ENCODE results near the gene ZNF660.
"Not testable (repeated sequence)": the region's sequence is repeated elsewhere in the genome, so short reads cannot be mapped to it uniquely, and the experiment has no call there.

ZNF660 gene

GRCh38 chr3:44577354-44577952 is 7.3 kb upstream of the ZNF660 start:
- H3K9ac ChIP-seq (ENCODE audit: low read depth, low read length); H3K27me3 ChIP-seq (ENCODE audit: control insufficient read depth, insufficient read depth, low read length); H3K4me3 ChIP-seq (ENCODE audit: low read length); H3K4me2 ChIP-seq (ENCODE audit: low read length); H3K4me1 ChIP-seq (ENCODE audit: control insufficient read depth, insufficient read depth, low read length); H3K9me3 ChIP-seq (replicated peaks; ENCODE audit: low read length); H3K36me3 ChIP-seq (ENCODE audit: insufficient read depth, low read length): not testable (repeated sequence)

- H3K4me2 ChIP-seq (ENCODE audit: low read length); H3K36me3 ChIP-seq (ENCODE audit: insufficient read depth, low read length); H3K27me3 ChIP-seq (ENCODE audit: control insufficient read depth, insufficient read depth, low read length); H3K9ac ChIP-seq (ENCODE audit: low read depth, low read length); H3K9me3 ChIP-seq (replicated peaks; ENCODE audit: low read length); H3K4me3 ChIP-seq (ENCODE audit: low read length); H3K4me1 ChIP-seq (ENCODE audit: control insufficient read depth, insufficient read depth, low read length): not testable (repeated sequence)
Observed at GRCh38 chr3:44578316-44578715, 6.4 kb upstream of the ZNF660 start.

DNA sequence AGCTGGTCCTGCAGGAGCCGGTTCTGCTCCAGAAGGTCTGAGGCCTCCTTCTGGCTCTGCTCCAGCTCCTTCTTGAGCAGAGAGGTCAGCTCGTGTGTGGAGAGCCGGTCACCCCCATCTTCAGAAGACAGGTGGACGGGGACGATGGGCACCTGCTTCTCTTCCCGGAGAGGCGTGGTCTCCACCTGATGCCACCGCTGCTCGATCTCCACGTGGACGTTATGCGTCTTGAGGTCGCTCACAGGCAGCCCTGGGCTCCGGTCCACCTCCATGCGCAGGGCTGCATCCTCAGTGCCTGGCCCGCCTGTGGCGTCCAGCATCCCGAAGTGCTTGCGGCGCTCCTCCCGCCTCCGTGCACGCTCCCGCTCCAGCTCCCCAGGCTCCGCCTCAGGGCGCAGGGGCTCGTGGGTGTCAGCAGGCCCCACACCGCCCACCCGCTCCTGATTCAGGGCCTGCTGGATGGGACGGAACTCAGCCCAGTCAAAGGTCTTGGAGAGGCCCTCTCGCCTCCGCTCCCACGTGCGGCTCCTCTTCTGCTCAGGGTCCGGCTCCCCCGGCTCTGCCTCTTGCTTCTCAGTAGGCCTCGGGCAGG is 5.7 kb upstream of the ZNF660 start:
- not testable (repeated sequence) for H3K36me3 ChIP-seq (ENCODE audit: insufficient read depth, low read length); H3K4me3 ChIP-seq (ENCODE audit: low read length); H3K4me2 ChIP-seq (ENCODE audit: low read length); H3K4me1 ChIP-seq (ENCODE audit: control insufficient read depth, insufficient read depth, low read length); H3K9ac ChIP-seq (ENCODE audit: low read depth, low read length); H3K9me3 ChIP-seq (replicated peaks; ENCODE audit: low read length); H3K27me3 ChIP-seq (ENCODE audit: control insufficient read depth, insufficient read depth, low read length)

DNA sequence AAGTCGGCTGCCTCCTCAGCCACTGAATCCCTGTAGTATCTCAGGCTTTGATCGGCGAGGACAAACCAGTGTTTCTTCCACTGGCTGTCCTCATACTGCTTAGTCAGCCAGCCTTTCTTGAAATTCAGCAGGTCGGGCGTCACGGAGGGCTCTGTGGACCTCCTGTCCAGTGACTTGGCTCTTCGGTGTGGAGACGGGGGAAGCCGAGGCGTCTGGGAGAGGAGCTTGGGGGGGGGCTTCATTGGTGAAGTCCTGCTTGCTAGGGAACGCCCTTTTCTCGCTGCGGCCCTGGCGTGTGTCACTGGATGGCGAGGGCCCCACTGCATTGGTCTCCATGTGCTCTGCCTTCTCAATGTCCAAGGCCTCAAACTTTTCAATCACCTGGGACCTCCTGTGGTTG is 5.0 kb upstream of the ZNF660 start:
- H3K36me3 ChIP-seq (ENCODE audit: insufficient read depth, low read length); H3K4me3 ChIP-seq (ENCODE audit: low read length); H3K9ac ChIP-seq (ENCODE audit: low read depth, low read length); H3K4me2 ChIP-seq (ENCODE audit: low read length); H3K27me3 ChIP-seq (ENCODE audit: control insufficient read depth, insufficient read depth, low read length); H3K9me3 ChIP-seq (replicated peaks; ENCODE audit: low read length); H3K4me1 ChIP-seq (ENCODE audit: control insufficient read depth, insufficient read depth, low read length): not testable (repeated sequence)

GRCh38 chr3:44580971-44581370 is 3.8 kb upstream of the ZNF660 start:
- not testable (repeated sequence) for H3K4me2 ChIP-seq (ENCODE audit: low read length); H3K36me3 ChIP-seq (ENCODE audit: insufficient read depth, low read length); H3K9me3 ChIP-seq (replicated peaks; ENCODE audit: low read length); H3K9ac ChIP-seq (ENCODE audit: low read depth, low read length); H3K4me3 ChIP-seq (ENCODE audit: low read length); H3K27me3 ChIP-seq (ENCODE audit: control insufficient read depth, insufficient read depth, low read length)
- H3K4me1 ChIP-seq (ENCODE audit: control insufficient read depth, insufficient read depth, low read length), result peaks cover 17% of the 10 kb centered on the region

- no peaks in the 10 kb centered on the region for H3K27me3 ChIP-seq (ENCODE audit: control insufficient read depth, insufficient read depth, low read length)
- H3K4me1 ChIP-seq (ENCODE audit: control insufficient read depth, insufficient read depth, low read length), result no peaks in the 10 kb centered on the region
- H3K36me3 ChIP-seq (ENCODE audit: insufficient read depth, low read length), result peaks cover 15% of the 10 kb centered on the region
- H3K9me3 ChIP-seq (replicated peaks; ENCODE audit: low read length), result peaks cover 21% of the 10 kb centered on the region
- H3K4me2 ChIP-seq (ENCODE audit: low read length), result no peak overlapping the region
- H3K9ac ChIP-seq (ENCODE audit: low read depth, low read length), result no peak overlapping the region
- H3K4me3 ChIP-seq (ENCODE audit: low read length), result no peak overlapping the region
Observed at GRCh38 chr3:44596621-44597020, 11.9 kb downstream of the ZNF660 start.

DNA sequence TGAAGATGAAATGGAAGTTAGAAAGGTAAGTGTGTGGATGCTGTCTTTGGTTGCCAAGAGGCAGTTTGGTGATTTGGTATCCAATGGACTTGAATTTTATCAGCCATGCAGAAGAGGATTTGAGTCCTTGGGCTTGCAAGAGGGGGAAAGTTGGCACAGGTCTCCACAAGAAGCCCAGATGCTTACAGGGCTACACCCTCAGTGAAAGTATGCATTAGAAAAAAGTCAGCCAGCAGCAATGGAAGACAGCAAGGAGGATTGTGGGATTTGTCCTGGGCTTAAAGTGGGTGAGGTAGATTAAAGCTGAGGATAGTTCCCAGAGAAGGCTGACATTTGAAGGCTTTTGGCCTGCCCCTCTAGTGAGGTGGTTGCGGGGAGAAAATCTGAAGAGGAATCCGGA is 17.0 kb downstream of the ZNF660 start:
- Histone ChIP-seq H3K36me3 (ENCODE audit: insufficient read depth, low read length) (no peaks in the 10 kb centered on the region), H3K4me2 (ENCODE audit: low read length) (no peak overlapping the region), H3K9me3 (replicated peaks; ENCODE audit: low read length) (no peaks in the 10 kb centered on the region), H3K4me1 (ENCODE audit: control insufficient read depth, insufficient read depth, low read length) (no peaks in the 10 kb centered on the region), H3K4me3 (ENCODE audit: low read length) (no peak overlapping the region), H3K27me3 (ENCODE audit: control insufficient read depth, insufficient read depth, low read length) (no peaks in the 10 kb centered on the region), H3K9ac (ENCODE audit: low read depth, low read length) (no peak overlapping the region)

GRCh38 chr3:44612678-44613077 is 27.9 kb downstream of the ZNF660 start:
- H3K9ac ChIP-seq (ENCODE audit: low read depth, low read length), result no peak overlapping the region
- H3K4me2 ChIP-seq (ENCODE audit: low read length), result no peak overlapping the region
- H3K36me3 ChIP-seq (ENCODE audit: insufficient read depth, low read length), result no peaks in the 10 kb centered on the region
- peaks cover 2% of the 10 kb centered on the region for H3K4me1 ChIP-seq (ENCODE audit: control insufficient read depth, insufficient read depth, low read length)
- no peaks in the 10 kb centered on the region for H3K27me3 ChIP-seq (ENCODE audit: control insufficient read depth, insufficient read depth, low read length)
- no peak overlapping the region for H3K4me3 ChIP-seq (ENCODE audit: low read length)
- H3K9me3 ChIP-seq (replicated peaks; ENCODE audit: low read length), result peaks cover 3% of the 10 kb centered on the region

- peaks cover 13% of the 10 kb centered on the region for H3K4me1 ChIP-seq (ENCODE audit: control insufficient read depth, insufficient read depth, low read length)
- peak within 1 kb of the TSS; percentile 76 for H3K4me3 ChIP-seq (ENCODE audit: low read length)
- H3K36me3 ChIP-seq (ENCODE audit: insufficient read depth, low read length), result peaks cover 16% of the 10 kb centered on the region
- no peaks in the 10 kb centered on the region for H3K27me3 ChIP-seq (ENCODE audit: control insufficient read depth, insufficient read depth, low read length)
- H3K4me2 ChIP-seq (ENCODE audit: low read length), result peak within 1 kb of the TSS; percentile 83
- H3K9me3 ChIP-seq (replicated peaks; ENCODE audit: low read length), result no peaks in the 10 kb centered on the region
- peak within 1 kb of the TSS; percentile 86 for H3K9ac ChIP-seq (ENCODE audit: low read depth, low read length)
Observed at GRCh38 chr3:44624749-44625480, 40.2 kb downstream of the ZNF660 start, which contains the start of gene ZNF197. TSS of gene ZNF197 (plus strand) at chr3:44625036. CDS start at chr3:44629155, 4,119 bp downstream.

DNA sequence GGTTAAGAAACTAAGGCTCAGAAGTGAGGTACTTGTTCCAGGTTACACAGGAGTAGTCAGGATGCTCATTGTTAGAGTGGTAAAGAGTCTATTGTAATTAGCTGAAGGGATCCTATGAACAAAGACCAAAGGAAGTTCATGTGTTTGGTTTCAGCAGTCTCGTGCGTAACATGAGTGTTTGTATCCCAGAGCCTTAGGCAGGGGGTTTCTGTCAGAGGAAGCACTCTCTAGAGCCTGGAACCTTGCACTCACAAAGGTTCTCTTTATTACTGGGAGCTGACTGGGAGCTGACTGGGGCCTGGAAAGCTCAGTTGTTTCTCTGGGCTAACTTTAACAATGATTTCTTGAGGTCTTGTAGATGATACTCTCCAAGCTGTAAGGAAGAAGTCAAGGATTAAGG is 44.0 kb downstream of the ZNF660 start:
- Histone ChIP-seq H3K36me3 (ENCODE audit: insufficient read depth, low read length) (peaks cover 38% of the 10 kb centered on the region), H3K9ac (ENCODE audit: low read depth, low read length) (no peak overlapping the region), H3K4me2 (ENCODE audit: low read length) (no peak overlapping the region), H3K9me3 (replicated peaks; ENCODE audit: low read length) (no peaks in the 10 kb centered on the region), H3K4me1 (ENCODE audit: control insufficient read depth, insufficient read depth, low read length) (peaks cover 13% of the 10 kb centered on the region), H3K27me3 (ENCODE audit: control insufficient read depth, insufficient read depth, low read length) (no peaks in the 10 kb centered on the region), H3K4me3 (ENCODE audit: low read length) (no peak overlapping the region)

GRCh38 chr3:44632193-44632592 is 47.4 kb downstream of the ZNF660 start:
- H3K4me3 ChIP-seq (ENCODE audit: low read length), result no peak overlapping the region
- H3K4me2 ChIP-seq (ENCODE audit: low read length), result no peak overlapping the region
- H3K27me3 ChIP-seq (ENCODE audit: control insufficient read depth, insufficient read depth, low read length), result no peaks in the 10 kb centered on the region
- peaks cover 56% of the 10 kb centered on the region for H3K36me3 ChIP-seq (ENCODE audit: insufficient read depth, low read length)
- no peak overlapping the region for H3K9ac ChIP-seq (ENCODE audit: low read depth, low read length)
- no peaks in the 10 kb centered on the region for H3K4me1 ChIP-seq (ENCODE audit: control insufficient read depth, insufficient read depth, low read length)
- H3K9me3 ChIP-seq (replicated peaks; ENCODE audit: low read length), result no peaks in the 10 kb centered on the region

DNA sequence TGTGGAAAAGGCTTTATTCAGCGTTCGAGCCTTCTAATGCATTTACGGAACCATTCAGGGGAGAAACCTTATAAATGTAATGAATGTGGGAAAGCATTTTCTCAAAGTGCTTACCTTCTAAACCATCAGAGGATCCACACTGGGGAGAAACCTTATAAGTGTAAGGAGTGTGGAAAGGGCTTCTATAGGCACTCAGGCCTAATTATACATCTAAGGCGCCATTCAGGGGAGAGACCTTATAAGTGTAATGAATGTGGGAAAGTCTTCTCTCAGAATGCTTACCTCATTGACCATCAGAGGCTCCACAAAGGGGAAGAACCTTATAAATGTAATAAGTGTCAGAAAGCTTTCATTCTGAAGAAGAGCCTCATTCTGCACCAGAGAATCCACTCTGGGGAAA is 57.6 kb downstream of the ZNF660 start:
- H3K4me3 ChIP-seq (ENCODE audit: low read length), result no peak overlapping the region
- no peaks in the 10 kb centered on the region for H3K27me3 ChIP-seq (ENCODE audit: control insufficient read depth, insufficient read depth, low read length)
- no peak overlapping the region for H3K9ac ChIP-seq (ENCODE audit: low read depth, low read length)
- H3K36me3 ChIP-seq (ENCODE audit: insufficient read depth, low read length), result peaks cover 56% of the 10 kb centered on the region
- H3K4me1 ChIP-seq (ENCODE audit: control insufficient read depth, insufficient read depth, low read length), result no peaks in the 10 kb centered on the region
- peaks cover 25% of the 10 kb centered on the region for H3K9me3 ChIP-seq (replicated peaks; ENCODE audit: low read length)
- no peak overlapping the region for H3K4me2 ChIP-seq (ENCODE audit: low read length)

Data from skeletal muscle satellite cell (primary cell).